ENCODE measurements around the gene ANKRD12. TPM values are rescaled to one million over a fixed set of nuclear protein-coding genes. Genes with fewer than 3 reads are reported as not detected.

ANKRD12 gene
- total RNA-seq, 2 experiments from 2014 or later, result 65.9 to 66.5 TPM

DNA sequence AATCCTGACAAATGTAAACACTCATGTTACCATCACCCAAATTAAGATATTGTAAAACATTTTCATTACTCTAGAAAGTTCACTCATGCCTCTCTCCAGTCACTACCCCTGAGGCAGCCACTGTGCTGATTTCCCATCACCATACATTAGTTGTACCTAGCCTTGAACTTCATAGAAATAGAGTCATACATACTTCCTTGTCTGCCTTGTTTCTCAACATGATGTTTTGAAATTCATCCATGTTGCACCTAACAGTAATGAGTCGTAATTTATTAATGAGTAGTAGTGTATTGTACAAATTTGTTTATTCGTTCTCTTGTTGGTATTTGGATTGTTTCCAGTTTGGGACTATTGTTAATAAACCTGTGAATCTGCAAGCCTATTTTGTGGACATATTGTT lies 149.0 kb downstream of the ANKRD12 start:
- peaks cover 4% of the 10 kb centered on the region; the same call in 1 of the 2 replicates for H3K36me3 ChIP-seq (ENCODE audit: insufficient read depth, low read length)
- H3K9me2 ChIP-seq (ENCODE audit: insufficient read depth, low read length), result no peaks in the 10 kb centered on the region
- H2AFZ ChIP-seq (ENCODE audit: low read length), result no peak overlapping the region
- POLR2A ChIA-PET, result interaction anchor here (0.7 kb wide), 1 partner anchor 959 kb away, joined by 3 read pairs; no protein-coding TSS in a partner anchor
- intact Hi-C loops (cut with micrococcal nuclease; ENCODE audit: unreplicated experiment), result no loop called here
- BruUV-seq (replicated peaks), result no TSS peak
- no peaks in the 10 kb centered on the region for H4K20me1 ChIP-seq (ENCODE audit: insufficient read depth, low read length)
- no peak for DNase-seq (ENCODE audit: low spot score)
- no peak overlapping the region for H3K27ac ChIP-seq (ENCODE audit: low read depth, low read length, poor library complexity, severe bottlenecking)
- TF ChIP-seq, protein P1, sequence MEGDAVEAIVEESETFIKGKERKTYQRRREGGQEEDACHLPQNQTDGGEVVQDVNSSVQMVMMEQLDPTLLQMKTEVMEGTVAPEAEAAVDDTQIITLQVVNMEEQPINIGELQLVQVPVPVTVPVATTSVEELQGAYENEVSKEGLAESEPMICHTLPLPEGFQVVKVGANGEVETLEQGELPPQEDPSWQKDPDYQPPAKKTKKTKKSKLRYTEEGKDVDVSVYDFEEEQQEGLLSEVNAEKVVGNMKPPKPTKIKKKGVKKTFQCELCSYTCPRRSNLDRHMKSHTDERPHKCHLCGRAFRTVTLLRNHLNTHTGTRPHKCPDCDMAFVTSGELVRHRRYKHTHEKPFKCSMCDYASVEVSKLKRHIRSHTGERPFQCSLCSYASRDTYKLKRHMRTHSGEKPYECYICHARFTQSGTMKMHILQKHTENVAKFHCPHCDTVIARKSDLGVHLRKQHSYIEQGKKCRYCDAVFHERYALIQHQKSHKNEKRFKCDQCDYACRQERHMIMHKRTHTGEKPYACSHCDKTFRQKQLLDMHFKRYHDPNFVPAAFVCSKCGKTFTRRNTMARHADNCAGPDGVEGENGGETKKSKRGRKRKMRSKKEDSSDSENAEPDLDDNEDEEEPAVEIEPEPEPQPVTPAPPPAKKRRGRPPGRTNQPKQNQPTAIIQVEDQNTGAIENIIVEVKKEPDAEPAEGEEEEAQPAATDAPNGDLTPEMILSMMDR (conservative IDR thresholded peaks at IDR 0.05; ENCODE audit: low read length), result no peak
- no peak for TF ChIP-seq EZH2phosphoT487 (IDR thresholded peaks at IDR 0.05; ENCODE audit: borderline replicate concordance, low read depth, low read length)
- peaks cover 9% of the 10 kb centered on the region for H3K9me3 ChIP-seq (ENCODE audit: low read length)
- H3K79me2 ChIP-seq (ENCODE audit: insufficient read depth, low read depth, low read length), result no peaks in the 10 kb centered on the region
- no peak overlapping the region for H3K4me3 ChIP-seq (ENCODE audit: low read depth, low read length, poor library complexity, severe bottlenecking)
- CTCF ChIA-PET (ENCODE audit: unreplicated experiment), result no interaction called here
- no peaks in the 10 kb centered on the region for H3K4me1 ChIP-seq (ENCODE audit: insufficient read depth, low read length, poor library complexity, severe bottlenecking)
- no peak overlapping the region for H3K4me2 ChIP-seq (ENCODE audit: low read length)

DNA sequence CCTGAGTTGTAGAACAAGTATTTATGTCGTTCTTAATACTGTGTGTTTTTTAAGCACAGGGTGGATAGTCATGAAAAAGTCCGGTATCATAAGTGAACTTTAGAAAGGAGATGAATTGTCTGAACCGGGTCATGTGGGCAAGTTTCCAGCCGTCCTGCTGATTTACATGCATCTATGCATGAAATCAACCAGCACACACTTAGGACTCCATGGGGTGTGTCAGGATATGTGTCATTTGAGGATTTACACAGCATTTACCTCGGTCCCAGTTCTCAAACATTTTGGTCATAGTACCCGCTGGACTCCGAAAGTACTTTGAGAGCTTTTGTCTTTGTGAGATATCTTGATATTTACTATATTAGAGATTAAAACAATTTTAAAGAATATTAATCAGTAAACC lies 150.5 kb downstream of the ANKRD12 start:
- Histone ChIP-seq H3K4me2 (ENCODE audit: low read length) (no peak overlapping the region), H3K9me2 (ENCODE audit: insufficient read depth, low read length) (no peaks in the 10 kb centered on the region), H3K9me3 (ENCODE audit: low read length) (peaks cover 11% of the 10 kb centered on the region), H2AFZ (ENCODE audit: low read length) (no peak overlapping the region), H3K27ac (ENCODE audit: low read depth, low read length, poor library complexity, severe bottlenecking) (no peak overlapping the region), H3K4me1 (ENCODE audit: insufficient read depth, low read length, poor library complexity, severe bottlenecking) (no peaks in the 10 kb centered on the region), H4K20me1 (ENCODE audit: insufficient read depth, low read length) (no peaks in the 10 kb centered on the region), H3K4me3 (ENCODE audit: low read depth, low read length, poor library complexity, severe bottlenecking) (no peak overlapping the region), H3K79me2 (ENCODE audit: insufficient read depth, low read depth, low read length) (no peaks in the 10 kb centered on the region), H3K36me3 (ENCODE audit: insufficient read depth, low read length) (no peaks in the 10 kb centered on the region)
- no TSS peak for BruUV-seq (replicated peaks)
- TF ChIP-seq, protein P1 (conservative IDR thresholded peaks at IDR 0.05; ENCODE audit: low read length), result no peak
- TF ChIP-seq EZH2phosphoT487 (IDR thresholded peaks at IDR 0.05; ENCODE audit: borderline replicate concordance, low read depth, low read length), result no peak
- no peak for DNase-seq (ENCODE audit: low spot score)
- POLR2A ChIA-PET, result no interaction called here
- CTCF ChIA-PET (ENCODE audit: unreplicated experiment), result no interaction called here
- intact Hi-C loops (cut with micrococcal nuclease; ENCODE audit: unreplicated experiment), result no loop called here

DNA sequence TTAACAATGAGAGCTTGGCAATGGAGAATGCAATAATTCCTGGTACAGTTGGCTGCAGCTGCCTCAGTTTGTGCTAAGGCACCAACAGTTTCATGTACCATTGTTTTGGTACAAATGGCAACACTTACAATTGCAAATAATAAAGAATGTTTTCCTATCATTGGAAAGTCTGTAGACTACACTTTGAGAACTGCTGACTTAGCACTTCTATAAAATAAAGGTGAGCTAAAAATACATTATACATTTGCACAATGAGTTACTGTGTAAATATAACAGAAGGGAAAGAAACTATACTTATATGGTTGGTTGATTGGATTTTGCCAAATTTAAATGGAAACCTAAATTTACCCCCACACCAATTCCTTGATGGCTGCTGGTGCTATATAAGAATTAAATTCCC lies 153.1 kb downstream of the ANKRD12 start:
- no peak overlapping the region for H3K4me3 ChIP-seq (ENCODE audit: low read depth, low read length, poor library complexity, severe bottlenecking)

More for the DNA sequence above, 153.1 kb downstream of the ANKRD12 start:
- no peaks in the 10 kb centered on the region for H3K4me1 ChIP-seq (ENCODE audit: insufficient read depth, low read length, poor library complexity, severe bottlenecking)
- no peaks in the 10 kb centered on the region for H3K36me3 ChIP-seq (ENCODE audit: insufficient read depth, low read length)
- no TSS peak for BruUV-seq (replicated peaks)
- ChIA-PET CTCF (ENCODE audit: unreplicated experiment) (no interaction called here), POLR2A (interaction anchor here (1.1 kb wide), 1 partner anchor 38 kb away, joined by 3 read pairs; no protein-coding TSS in a partner anchor)
- no peaks in the 10 kb centered on the region for H4K20me1 ChIP-seq (ENCODE audit: insufficient read depth, low read length)
- DNase-seq (ENCODE audit: low spot score), result no peak
- H3K27ac ChIP-seq (ENCODE audit: low read depth, low read length, poor library complexity, severe bottlenecking), result no peak overlapping the region
- no peak overlapping the region for H2AFZ ChIP-seq (ENCODE audit: low read length)
- H3K9me3 ChIP-seq (ENCODE audit: low read length), result peaks cover 15% of the 10 kb centered on the region
- TF ChIP-seq EZH2phosphoT487 (IDR thresholded peaks at IDR 0.05; ENCODE audit: borderline replicate concordance, low read depth, low read length), result no peak
- TF ChIP-seq, protein P1 (conservative IDR thresholded peaks at IDR 0.05; ENCODE audit: low read length), result no peak
- H3K9me2 ChIP-seq (ENCODE audit: insufficient read depth, low read length), result no peaks in the 10 kb centered on the region
- intact Hi-C loops (cut with micrococcal nuclease; ENCODE audit: unreplicated experiment), result no loop called here
- no peak overlapping the region for H3K4me2 ChIP-seq (ENCODE audit: low read length)
- H3K79me2 ChIP-seq (ENCODE audit: insufficient read depth, low read depth, low read length), result no peaks in the 10 kb centered on the region
